Mesenteric fat pad (tissue), 1 donor: ENCODE measurements around the gene KCNJ11. TPM values are rescaled to one million over a fixed set of nuclear protein-coding genes. Genes with fewer than 3 reads are reported as not detected.

Experiments used
- DNase-seq: peaks from one replicate; pipeline ENCODE4 v3.0.0-alpha.2; 2020; ENCODE audit warnings: low spot score
- total RNA-seq: library from RNA; stranded (reverse); fragmentation: NEBNext Ultra II Directional; extraction: Animal tissue kit (Norgen Biotek cat#: 25700); gene quantifications from one replicate; pipeline ENCODE4 v1.2.1, GENCODE V29; 2021
- donor health status: DM: yes; HTN: yes; CAD: no.

The KCNJ11 gene
- total RNA-seq, 1 donor from 2014 or later: 3.5 TPM

DNA sequence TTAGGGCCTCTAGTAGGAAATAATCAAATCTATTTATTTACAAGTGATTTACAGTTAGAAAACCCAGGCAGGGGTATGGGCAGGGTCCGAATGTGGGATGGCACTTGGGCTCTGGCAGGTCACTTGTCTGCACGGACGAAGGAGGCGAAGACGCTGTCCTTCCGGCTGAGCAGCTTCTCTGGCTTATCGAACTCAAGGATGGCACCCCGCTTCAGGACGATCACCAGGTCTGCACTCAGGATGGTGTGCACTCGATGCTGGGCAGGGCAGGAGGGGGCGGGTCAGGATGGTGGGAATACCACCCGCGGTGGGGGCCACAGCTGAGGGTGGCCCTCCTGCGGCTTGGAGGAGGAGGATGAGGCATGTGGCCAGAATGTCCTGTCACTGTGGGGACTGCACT, 4.4 kb upstream of the KCNJ11 start:
- no peak for DNase-seq

DNA sequence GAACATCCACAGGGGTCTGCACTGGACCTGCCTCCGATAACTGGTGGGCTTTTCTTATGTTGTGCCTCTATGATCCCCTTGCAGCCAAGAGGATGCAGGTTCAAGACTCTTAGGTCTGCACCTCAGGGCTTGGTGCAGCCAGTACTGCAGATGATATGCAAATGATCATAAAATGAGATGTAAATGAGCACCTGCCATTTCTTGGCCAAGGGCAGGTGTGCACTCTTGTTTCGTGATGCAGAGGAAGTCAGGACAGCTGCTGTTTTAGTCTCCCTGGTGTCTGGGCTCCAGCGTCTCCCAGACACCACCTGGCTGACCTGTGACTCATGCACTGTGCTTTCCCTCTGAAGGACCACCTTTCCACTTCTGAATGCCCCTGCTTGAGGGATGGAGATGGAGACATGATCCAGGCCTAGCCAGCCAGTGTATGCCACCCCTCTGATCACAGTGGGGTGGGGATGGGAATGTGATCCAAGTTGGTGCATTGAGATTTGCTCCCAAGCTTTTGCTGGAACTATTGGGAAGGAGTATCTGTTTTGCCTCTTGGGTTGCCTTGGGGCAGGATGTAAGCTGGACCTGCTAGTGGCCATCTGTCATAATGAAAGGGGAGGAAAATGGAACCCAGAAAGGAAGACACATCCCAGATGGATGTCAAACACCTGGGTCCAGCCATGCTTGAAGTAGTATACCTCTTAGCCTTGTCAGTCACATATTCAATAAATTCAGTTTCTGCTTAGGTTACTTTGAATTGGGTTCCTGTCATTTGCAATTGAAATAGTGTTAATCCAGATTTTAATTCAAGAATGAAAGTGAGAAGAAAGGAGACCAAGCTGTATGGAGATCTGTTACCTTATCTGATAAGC, 3.3 kb upstream of the KCNJ11 start:
- DNase-seq: no peak

GRCh38 chr11:17389957-17390649, 1.6 kb upstream of the KCNJ11 start:
- DNase-seq: no peak

DNA sequence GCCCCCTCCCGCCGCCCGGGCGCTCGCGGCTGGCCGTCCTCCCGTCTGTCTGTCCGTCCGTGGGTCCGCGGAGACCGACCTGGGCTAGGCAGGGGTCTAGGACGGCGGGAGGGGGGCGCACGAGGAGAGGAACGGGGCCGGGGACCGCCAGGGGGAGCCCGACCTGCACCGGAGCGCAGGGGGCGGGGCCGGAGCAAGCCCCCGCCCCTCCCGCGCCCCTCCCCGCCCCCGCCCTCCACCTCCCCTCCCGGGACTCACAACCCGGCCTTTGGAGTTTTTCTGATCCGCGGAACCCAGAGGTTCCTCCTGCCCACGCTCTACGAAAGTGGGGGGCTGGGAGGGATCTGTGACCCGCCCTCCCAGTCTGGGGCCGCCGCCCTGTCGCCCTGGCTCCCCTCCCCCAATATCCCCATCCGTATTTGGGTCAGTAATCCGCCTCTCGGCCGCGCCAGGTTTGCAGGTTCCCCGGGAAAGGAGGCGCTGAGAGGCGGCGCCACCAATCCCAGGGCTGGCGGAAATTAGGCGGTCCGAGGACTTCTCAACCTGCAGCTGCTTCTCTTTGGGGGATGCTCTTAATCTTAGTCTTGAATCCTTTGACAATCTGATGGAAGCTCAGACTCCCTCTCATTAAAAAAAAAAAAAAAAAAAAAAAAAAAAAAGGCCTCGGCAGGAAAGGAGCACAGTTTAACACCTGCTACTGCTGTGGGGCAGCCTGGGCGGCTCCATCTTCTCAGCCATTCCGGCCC, 925 bp upstream of the KCNJ11 start:
- DNase-seq: no peak

- no peak for DNase-seq
Observed at GRCh38 chr11:17387811-17388210, 648 bp downstream of the KCNJ11 start.

- no peak for DNase-seq
Observed at GRCh38 chr11:17387254-17387653, 1.2 kb downstream of the KCNJ11 start.

DNA sequence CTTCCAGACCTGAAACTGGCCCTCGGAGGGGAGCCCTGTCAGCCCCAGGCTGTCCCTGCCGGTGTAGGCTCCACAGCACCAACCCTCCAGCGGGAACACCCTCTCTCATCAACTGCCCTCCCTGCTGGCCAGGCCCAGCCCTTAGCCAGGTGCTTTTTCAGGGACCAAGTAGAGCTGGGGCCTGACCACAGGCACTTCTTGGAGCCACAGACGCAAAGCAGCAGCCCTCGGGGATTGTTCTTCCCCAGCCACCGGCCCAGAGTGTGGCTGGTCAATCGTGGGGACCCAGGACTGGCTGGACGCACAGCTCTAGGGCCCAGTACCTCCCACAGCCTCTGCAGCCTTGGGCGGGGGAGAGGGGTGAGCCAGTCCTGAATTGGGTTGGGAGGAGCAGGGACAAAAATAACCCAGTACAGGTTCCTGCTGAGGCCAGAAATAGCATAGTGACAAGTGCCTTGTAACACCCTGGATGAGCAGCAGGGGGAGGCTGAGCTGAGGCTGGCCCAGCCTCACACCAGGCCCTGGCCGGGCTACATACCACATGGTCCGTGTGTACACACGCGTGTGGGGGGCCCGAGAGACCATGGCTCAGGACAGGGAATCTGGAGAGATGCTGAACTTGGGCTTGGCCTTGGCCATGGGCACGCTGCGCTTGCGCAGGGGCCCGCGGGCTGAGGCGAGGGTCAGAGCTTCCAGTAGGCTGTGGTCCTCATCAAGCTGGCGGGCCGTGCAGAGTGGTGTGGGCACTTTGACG, 2.0 kb downstream of the KCNJ11 start:
- DNase-seq: no peak

DNA sequence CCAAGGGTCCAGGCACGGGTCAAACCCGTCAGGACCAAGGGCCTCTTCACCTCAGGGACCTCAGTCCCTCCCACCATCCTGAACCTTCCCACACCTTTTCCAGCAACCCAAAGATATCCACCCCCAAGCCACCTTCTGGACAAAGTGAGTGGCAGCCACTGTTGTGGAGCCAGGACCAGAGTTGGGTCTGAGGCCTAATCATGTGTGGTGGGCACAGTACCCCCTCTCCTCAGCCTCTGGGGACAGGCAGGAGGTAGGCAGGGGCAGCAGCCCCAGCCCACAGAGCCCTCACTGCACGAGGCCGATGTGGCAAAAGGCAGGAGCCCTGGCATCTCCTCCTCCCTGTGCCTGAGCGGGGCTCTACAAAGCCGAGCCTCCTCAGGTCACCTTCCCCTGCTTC, 2.5 kb downstream of the KCNJ11 start:
- no peak for DNase-seq

- DNase-seq: no peak
Observed at GRCh38 chr11:17385492-17385891, 3.0 kb downstream of the KCNJ11 start.

GRCh38 chr11:17384002-17384511, 4.4 kb downstream of the KCNJ11 start:
- DNase-seq: no peak

- no peak for DNase-seq
Observed at GRCh38 chr11:17383461-17383860, 5.0 kb downstream of the KCNJ11 start.

DNA sequence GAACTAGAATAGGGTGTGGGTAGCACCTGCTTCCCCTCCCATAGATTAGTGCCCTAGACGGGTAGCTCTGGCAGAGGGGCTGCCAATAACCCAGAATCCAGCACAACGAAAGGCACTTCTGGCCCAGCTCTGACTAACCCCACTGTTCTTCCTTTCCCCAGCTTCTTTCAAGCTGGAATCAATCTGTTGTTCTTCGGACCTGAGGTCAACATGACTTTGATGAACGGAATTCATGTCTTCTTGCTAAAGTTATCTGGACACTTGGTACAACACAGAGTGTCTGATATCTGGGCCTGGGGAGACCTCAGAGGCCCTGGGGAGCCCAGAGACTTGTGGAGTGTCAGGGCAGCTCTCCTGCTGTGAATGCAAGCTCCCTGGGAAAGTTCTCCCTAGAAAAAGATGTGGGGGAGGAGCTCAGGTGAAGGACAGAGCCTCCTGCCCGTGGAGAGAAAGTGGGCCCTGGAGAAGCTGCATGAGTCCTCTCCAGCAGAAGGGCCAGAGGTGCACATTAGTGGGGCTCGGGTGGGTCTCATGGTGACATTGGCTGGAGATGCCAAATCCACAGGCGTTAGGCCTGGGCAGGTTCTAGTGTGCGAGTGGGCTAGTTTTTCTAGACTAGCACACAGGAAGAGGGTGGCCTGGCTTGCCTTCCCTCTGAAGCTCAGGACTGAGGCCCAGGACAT, 6.3 kb downstream of the KCNJ11 start:
- no peak for DNase-seq

DNA sequence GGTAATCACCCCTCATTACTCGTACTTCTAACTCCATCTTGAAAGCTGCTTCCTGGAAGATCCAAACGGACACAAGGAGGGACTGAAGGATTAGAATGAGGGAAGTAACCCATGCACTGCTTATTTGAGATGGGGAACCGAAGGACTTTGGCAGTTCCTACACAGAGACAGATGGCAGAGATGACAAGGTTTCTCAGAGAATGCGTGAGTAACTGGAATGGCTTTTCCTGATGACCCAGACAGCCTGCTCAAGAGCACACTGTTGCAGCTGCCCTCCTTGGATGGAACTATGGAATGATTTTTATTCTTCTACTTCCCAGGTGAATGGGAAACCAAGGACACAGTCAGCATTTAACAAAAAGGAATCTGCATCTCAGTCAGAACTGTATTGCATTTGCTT, 7.3 kb downstream of the KCNJ11 start:
- no peak for DNase-seq

- DNase-seq: no peak
Observed at GRCh38 chr11:17379383-17380180, 8.9 kb downstream of the KCNJ11 start.

- no peak for DNase-seq
Observed at GRCh38 chr11:17378655-17379054, 9.8 kb downstream of the KCNJ11 start.

- DNase-seq: no peak
Observed at GRCh38 chr11:17376493-17376892, 12.0 kb downstream of the KCNJ11 start.

- no peak for DNase-seq
Observed at GRCh38 chr11:17375547-17375946, 12.9 kb downstream of the KCNJ11 start.

- no peak for DNase-seq
Observed at GRCh38 chr11:17371614-17372013, 16.8 kb downstream of the KCNJ11 start.

DNA sequence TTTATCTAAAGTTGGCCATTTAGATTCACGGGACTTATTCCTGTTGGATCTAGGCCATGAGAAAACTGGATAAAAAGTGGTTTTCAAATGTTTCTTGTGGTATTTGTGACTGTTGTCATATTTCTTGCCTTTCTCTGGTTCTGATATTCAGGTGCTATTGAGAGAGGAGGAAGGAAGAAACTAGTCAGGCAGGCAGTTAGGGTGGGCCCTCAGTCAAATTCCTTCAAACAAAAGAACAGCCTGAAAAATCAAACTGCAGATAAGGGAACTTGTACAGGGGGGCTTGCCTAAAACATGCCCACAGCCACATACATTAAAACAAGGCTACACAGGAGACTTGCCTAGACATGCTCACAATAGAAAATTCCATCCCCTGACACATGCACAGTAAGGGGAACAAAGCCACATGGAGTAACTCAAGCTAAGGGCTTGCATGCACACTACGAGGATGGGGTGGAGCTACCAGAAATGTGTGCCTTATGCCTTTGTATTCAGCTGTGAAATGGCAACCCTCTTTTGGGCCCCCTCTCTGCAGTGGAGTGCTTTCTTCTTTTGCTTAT, 18.7 kb downstream of the KCNJ11 start:
- DNase-seq: no peak
